Stimulated activated CD4-positive, alpha-beta T cell treated with anti-CD3 and anti-CD28 coated beads, Interleukin-4, amount 100 ng/mL, for 4 hours (primary cell): ENCODE measurements around the gene CKAP2.
A peak's percentile ranks its signal among the peaks of the same experiment; 100 is the strongest.
"Not testable (repeated sequence)": the region's sequence is repeated elsewhere in the genome, so short reads cannot be mapped to it uniquely, and the experiment has no call there.

Experiments used
- DNase-seq, 2 experiments: peaks; one replicate each; pipeline ENCODE4 v3.0.0-alpha.2; 2020

The CKAP2 gene

DNA sequence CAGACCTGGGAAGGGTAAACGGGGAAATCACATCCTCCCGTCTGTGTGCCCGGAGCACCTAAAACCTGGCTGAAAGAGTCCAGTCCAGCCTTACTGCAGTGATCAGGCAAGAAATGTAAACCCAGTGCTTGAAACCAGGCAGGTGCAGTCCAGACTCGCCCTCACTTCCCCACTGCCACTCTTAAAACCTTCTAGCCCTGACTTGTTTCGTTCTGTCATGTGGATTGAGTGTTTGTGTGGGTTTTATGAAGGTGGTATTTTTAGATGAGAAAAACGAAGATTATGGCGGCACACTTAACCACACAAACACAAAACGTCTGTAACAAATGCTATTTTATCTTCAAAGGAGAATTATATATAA is 839 bp upstream of the CKAP2 start:
- no peak for DNase-seq

DNA sequence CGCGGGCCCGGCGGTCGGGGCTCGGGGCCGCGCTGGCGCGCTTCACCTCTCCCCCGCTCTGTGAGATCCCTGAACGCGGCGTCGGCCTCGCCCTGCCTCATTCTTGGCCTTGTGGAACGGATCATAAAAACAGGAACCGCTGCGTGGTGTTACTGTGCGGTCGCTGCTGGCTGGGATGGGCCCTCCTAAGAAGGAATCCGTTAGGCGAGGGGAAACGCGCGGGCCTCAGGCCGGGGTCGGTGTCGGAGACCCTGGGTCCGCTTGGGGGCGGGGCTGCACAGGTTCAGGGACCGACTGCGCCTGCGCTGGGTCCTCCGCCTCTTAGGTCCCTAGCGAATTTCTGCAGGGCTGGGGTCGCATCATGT is 381 bp downstream of the CKAP2 start:
- peak; percentile 71 to 80 for DNase-seq

DNA sequence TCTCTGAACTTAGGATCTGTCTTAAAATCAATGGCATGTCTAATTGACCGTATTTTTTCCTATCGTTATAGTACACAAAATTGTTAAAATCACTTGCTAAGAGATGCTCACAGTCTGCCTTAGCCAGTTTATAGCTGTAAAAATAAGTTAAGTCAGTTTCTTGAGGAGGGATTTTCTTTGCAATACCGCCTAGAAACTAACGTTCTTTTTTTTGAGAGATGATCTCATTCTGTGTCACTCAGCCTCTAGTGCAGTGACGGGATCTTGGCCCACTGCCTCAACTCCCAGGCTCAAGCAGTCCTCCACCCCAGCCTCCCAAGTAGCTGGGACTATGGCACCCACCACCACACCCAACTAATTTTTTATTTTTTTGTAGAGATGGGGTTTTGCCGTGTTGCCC is 4.4 kb downstream of the CKAP2 start:
- DNase-seq = no peak

GRCh38 chr13:52461265-52461664 is 6.0 kb downstream of the CKAP2 start:
- no peak for DNase-seq

GRCh38 chr13:52463526-52463925 is 8.2 kb downstream of the CKAP2 start:
- no peak for DNase-seq

- DNase-seq = not testable (repeated sequence)
Observed at GRCh38 chr13:52468487-52468886, 13.2 kb downstream of the CKAP2 start.

DNA sequence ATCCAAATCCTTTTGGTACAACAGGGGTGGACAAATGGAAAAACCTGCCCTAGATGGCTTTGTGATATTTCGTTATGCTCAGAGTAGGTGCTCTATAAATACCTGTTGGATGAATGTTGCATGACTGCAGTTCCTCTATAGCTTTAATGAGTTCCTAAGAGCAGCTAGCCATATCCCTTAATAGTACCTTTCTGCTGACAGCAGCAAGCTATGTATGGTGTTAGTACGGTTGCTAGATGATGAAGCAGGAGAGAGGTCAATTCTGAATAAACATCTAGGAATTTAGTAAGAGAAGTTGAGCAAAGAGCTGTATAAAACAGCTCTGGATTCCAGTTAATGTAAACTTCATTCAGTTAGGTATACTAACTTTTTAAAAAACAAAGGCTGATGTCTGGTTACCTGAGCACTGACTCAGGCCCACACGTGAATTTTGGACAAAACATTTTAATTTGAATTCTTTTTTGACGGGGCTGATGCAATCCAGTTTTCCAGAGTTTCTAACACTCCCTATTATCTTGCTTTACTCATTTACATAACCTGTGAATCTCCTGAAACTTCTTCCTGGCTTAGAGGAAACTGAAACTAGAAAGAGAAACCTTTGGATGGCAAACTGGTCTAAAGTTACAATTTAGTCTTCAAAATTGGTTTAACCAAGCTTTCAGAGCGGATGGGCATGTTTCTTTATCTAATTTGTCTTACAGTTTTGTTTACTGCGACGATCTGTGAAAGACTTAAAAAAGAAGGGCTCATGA is 25.6 kb downstream of the CKAP2 start:
- DNase-seq = not testable (repeated sequence)

DNA sequence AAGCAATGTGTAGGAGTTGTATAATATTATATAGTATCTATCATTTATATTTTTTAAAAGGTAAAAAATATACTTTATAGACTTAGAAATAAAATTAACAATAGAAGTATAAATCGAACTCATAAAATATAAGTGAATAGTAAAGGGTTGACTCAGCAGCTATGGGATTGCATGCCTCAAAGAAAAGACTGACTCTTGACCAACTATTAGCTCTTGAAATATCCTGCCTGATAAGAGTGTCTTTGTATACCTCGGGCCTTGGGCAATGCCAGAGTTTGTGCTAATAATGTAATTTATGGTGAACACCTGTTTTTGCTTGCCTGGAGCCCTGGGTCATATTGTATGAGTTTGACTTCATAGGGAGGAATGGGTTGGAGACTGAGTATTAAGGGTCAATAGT is 31.8 kb downstream of the CKAP2 start:
- DNase-seq = not testable (repeated sequence)

GRCh38 chr13:52488763-52489162 is 33.5 kb downstream of the CKAP2 start:
- DNase-seq = not testable (repeated sequence)

GRCh38 chr13:52491015-52491414 is 35.7 kb downstream of the CKAP2 start:
- DNase-seq = not testable (repeated sequence)

GRCh38 chr13:52494241-52494640 is 39.0 kb downstream of the CKAP2 start:
- not testable (repeated sequence) for DNase-seq

GRCh38 chr13:52497979-52498378 is 42.7 kb downstream of the CKAP2 start:
- DNase-seq = not testable (repeated sequence)

GRCh38 chr13:52502277-52502676 is 47.0 kb downstream of the CKAP2 start:
- not testable (repeated sequence) for DNase-seq

DNA sequence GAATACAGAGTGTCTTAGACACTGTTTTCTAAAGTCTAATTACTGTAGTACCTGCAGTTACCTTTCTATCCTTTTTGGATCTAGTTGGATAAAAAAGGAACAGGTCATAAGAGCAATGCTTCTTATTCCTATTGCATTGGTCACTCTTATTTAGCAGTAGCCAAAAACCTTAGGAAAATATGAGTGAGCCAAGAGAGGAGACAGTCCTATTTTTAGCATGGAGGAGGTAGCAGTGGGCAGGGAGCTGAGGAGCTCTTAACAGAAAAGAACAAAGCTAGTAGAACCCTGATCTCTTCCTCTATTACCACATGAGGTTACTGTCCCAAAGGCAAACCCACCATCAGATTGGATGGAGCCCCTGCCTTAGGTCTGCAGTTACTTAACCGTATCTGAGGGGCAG is 50.6 kb downstream of the CKAP2 start:
- DNase-seq = not testable (repeated sequence)

- DNase-seq = not testable (repeated sequence)
Observed at GRCh38 chr13:52509532-52509931, 54.3 kb downstream of the CKAP2 start.

GRCh38 chr13:52510221-52510797 is 55.0 kb downstream of the CKAP2 start:
- not testable (repeated sequence) for DNase-seq

GRCh38 chr13:52511598-52511997 is 56.3 kb downstream of the CKAP2 start:
- DNase-seq = not testable (repeated sequence)

- DNase-seq = not testable (repeated sequence)
Observed at GRCh38 chr13:52513957-52514596, 58.8 kb downstream of the CKAP2 start.

DNA sequence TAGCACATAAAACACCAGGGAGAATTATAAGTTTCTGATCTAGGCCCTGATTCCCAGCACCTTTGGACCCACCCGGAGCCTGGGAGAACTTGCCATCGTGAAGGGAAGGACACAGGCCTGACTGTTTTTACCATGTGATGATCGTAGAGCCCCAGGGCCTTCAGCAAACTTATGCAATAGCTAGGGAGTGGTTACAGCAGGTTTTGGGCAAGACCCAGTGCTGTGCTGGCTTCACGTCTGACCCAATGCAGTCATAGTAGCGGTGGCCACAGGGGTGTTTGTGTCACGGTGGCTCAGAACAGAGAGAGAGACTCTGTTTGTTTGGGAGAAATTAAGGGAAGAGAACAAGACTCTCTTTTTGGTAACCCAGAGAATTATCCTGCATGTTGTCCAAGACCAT is 68.0 kb downstream of the CKAP2 start:
- not testable (repeated sequence) for DNase-seq
